Hepatocyte (in vitro differentiated cells): ENCODE measurements around the gene THSD7B.
"Not testable (repeated sequence)": the region's sequence is repeated elsewhere in the genome, so short reads cannot be mapped to it uniquely, and the experiment has no call there.

Source experiments
- CTCF ChIP-seq: fragments of 200-600 bp; sonication (generic); IDR thresholded peaks from 2 replicates; pipeline ENCODE4 v1.5.1; 2016; ENCODE audit warnings: antibody characterized with exemption, mild to moderate bottlenecking; ENCODE audit not compliant: poor library complexity
- EZH2 ChIP-seq: fragments of 200-600 bp; sonication (generic); IDR thresholded peaks from 2 replicates; pipeline ENCODE4 v1.6.1; 2016; ENCODE audit warnings: antibody characterized with exemption, mild to moderate bottlenecking, borderline replicate concordance
- EZH2phosphoT487 ChIP-seq: fragments of 200-600 bp; sonication (generic); IDR thresholded peaks from one replicate; pipeline ENCODE4 v1.6.1; 2018; ENCODE audit warnings: antibody characterized with exemption, mild to moderate bottlenecking, low read depth, moderate library complexity; ENCODE audit not compliant: unreplicated experiment, severe bottlenecking

GRCh38 chr2:136981689-136982088, 216.3 kb downstream of the THSD7B start:
- TF ChIP-seq CTCF, EZH2phosphoT487, EZH2: not testable (repeated sequence)
